Muscle layer of colon (tissue), 2 donors: ENCODE data around the gene MXRA7.
"Not testable (repeated sequence)": the region's sequence is repeated elsewhere in the genome, so short reads cannot be mapped to it uniquely, and the experiment has no call there.

Experiments used
- H3K27ac ChIP-seq: one replicate; pipeline ENCODE4 v1.7.0; 2013; ENCODE audit warnings: low read depth, mild to moderate bottlenecking, low read length, moderate library complexity
- H3K27me3 ChIP-seq, 2 donors: one replicate each; pipeline ENCODE4 v1.7.0; 2013; ENCODE audit warnings: low read length in 2 of 2, mild to moderate bottlenecking in 2 of 2; ENCODE audit not compliant: insufficient read depth in 2 of 2, control insufficient read depth in 1 of 2
- H3K36me3 ChIP-seq: one replicate; pipeline ENCODE4 v1.7.0; 2013; ENCODE audit warnings: mild to moderate bottlenecking, low read length; ENCODE audit not compliant: insufficient read depth
- H3K4me1 ChIP-seq: one replicate; pipeline ENCODE4 v1.7.0; 2013; ENCODE audit warnings: mild to moderate bottlenecking, low read length; ENCODE audit not compliant: insufficient read depth
- H3K4me3 ChIP-seq, 2 donors: one replicate each; pipeline ENCODE4 v1.7.0; 2013; ENCODE audit warnings: low read length in 2 of 2, low read depth in 1 of 2, mild to moderate bottlenecking in 1 of 2, moderate library complexity in 1 of 2
- H3K9ac ChIP-seq: one replicate; pipeline ENCODE4 v1.7.0; 2013; ENCODE audit warnings: low read length
- H3K9me3 ChIP-seq: one replicate; pipeline ENCODE4 v1.7.0; 2013; ENCODE audit warnings: mild to moderate bottlenecking, low read length
- donor health status: abdominal sarcoma.
- donor health status: Adenocarcinoma of cecum.

The MXRA7 gene

GRCh38 chr17:76700270-76700616 lies 10.5 kb downstream of the MXRA7 start:
- Histone ChIP-seq H3K4me3 (peak overlapping the region; percentile 12 to 49), H3K9me3 (no peaks in the 10 kb centered on the region), H3K27ac (peak overlapping the region; percentile 92), H3K27me3 (no peaks in the 10 kb centered on the region), H3K36me3 (no peaks in the 10 kb centered on the region), H3K4me1 (peaks cover 82% of the 10 kb centered on the region), H3K9ac (peak overlapping the region; percentile 73)

GRCh38 chr17:76698466-76698977 lies 12.2 kb downstream of the MXRA7 start:
- H3K27me3 ChIP-seq, H3K9me3 ChIP-seq, H3K36me3 ChIP-seq, H3K4me3 ChIP-seq, H3K9ac ChIP-seq: not testable (repeated sequence)
- peaks cover 79% of the 10 kb centered on the region for H3K4me1 ChIP-seq
- peak overlapping the region; percentile 92 for H3K27ac ChIP-seq

DNA sequence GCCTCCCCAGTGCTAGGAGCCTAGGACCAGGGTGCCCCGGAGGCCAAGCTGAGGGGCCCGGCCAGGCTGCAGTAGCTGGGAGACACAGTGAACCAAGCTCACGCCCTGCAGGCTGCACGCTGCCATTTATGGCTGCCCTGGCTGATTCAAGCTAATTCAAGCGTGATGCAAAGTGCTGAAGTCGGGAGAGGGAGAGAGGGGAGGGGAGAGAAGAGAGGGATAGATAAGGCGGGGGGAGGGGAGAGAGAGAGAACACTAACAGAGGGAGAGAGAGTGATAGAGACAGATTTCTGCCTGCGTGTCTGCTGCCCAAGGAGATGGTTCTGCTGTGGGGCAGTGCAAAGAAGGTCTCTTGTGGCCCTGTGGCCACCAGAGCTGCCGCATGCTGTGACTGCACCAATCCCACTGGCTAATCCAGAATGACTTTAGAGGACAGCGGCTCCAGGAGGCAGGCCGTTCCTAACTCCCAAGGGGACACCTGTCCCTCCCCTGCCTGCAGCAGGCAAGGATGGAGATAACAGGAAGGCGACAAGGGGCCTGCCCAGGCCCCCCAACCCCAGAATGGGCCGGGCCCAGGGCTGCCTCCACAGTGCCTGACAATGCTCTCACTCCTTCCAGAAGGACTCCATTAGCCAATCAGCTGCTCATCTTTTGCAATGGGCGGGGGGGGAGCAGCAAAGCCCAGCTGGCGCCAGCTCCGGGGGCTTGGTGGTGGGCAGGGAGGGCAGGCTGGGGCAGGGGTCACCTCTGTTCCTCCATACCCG lies 12.9 kb downstream of the MXRA7 start:
- Histone ChIP-seq H3K27ac (peak overlapping the region; percentile 89), H3K9me3 (no peaks in the 10 kb centered on the region)

DNA sequence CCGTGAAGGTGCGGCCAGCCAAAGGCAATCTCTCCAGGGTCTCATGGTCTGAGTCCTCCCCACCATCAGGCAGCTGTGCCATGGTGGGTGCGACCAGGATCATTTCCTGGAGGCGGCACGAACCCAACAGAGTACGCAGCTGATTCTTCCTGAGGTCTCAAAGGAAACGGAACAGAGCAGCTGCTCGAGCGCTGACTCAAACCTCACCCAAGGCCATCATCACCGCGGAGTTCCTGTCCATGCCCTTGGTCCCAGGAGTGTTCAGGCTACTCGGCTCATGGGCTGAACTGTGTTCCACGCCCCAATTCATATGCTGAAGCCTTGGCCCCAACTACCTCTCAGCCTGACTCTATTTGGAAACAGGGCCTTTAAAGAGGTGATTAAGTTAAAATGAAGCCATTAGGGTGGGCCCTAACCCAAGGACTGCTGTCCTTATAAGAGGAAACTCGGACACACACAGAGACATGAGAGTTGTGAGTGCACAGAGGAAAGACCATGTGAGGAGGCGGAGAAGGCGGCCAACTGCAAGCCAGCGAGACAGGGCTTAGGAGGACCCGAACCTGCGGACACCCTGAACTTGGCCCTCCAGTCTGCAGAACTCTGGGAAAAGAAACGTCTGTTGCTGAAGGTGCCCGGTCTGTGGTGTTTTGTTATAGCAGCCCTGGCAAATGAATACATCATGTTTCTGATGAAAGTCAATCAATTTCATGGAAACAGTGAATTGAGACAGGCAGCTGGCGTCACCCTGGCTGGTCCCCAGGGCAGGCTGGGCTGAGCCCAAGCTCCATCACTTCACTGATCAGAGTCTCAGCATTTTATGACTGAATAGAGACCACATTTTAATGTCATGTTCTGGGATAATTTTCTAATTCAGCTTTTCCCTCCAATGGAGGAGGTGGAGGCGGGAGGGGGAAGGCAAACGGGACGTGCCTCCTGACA lies 13.7 kb downstream of the MXRA7 start:
- H3K4me1 ChIP-seq = peaks cover 72% of the 10 kb centered on the region
- no peak overlapping the region for H3K9ac ChIP-seq
- no peaks in the 10 kb centered on the region for H3K27me3 ChIP-seq
- H3K9me3 ChIP-seq = no peaks in the 10 kb centered on the region
- H3K36me3 ChIP-seq = no peaks in the 10 kb centered on the region
- H3K4me3 ChIP-seq = peak overlapping the region in 1 of 2 donors; percentile 27
- H3K27ac ChIP-seq = peak overlapping the region; percentile 89

More for the DNA sequence above, 12.9 kb downstream of the MXRA7 start:
- Histone ChIP-seq H3K4me1 (peaks cover 75% of the 10 kb centered on the region), H3K4me3 (peak overlapping the region in 1 of 2 donors; percentile 27), H3K27me3 (no peaks in the 10 kb centered on the region), H3K36me3 (no peaks in the 10 kb centered on the region), H3K9ac (no peak overlapping the region)

DNA sequence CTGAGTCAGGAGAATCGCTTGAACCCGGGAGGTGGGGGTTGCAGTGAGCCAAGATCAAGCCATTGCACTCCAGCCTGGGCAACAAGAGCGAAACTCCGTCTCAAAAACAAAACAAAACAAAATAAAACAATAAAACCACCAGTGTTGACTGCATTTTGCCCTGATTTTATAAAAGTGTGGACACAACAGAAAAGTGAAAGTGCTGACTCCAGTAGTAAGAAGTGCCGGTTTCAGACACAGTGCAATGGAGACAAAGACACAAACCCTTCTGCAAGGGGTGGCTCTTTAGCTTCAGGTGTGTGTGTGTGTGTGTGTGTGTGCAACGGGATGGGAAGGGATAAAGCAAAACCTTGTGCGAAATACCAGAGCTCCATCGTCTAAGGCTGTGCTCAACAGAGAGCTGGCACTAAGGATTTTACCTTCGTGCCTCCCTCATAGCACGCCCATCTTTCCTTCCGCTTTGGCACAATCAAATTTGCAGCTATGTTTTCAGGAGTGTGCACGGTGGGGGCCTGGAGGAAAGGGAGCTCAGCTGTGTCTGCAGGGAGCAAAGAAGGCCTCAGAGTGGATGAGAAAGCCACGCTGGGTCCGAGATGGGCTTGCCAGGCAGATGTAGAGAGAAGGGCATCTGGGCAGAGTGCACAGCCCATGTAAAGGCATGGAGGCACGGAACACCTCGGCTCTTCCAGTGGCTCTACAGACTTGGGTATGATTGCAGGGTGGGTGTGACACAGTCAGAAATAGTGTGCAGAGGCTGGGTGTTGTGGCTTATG lies 15.5 kb downstream of the MXRA7 start:
- Histone ChIP-seq H3K9ac (no peak overlapping the region), H3K36me3 (no peaks in the 10 kb centered on the region), H3K27me3 (no peaks in the 10 kb centered on the region), H3K27ac (peak overlapping the region; percentile 83), H3K4me3 (peak overlapping the region in 1 of 2 donors; percentile 10), H3K9me3 (no peaks in the 10 kb centered on the region), H3K4me1 (peaks cover 70% of the 10 kb centered on the region)

GRCh38 chr17:76691379-76692191 lies 19.2 kb downstream of the MXRA7 start:
- Histone ChIP-seq H3K9ac (no peak overlapping the region), H3K4me1 (peaks cover 65% of the 10 kb centered on the region), H3K36me3 (no peaks in the 10 kb centered on the region), H3K27me3 (no peaks in the 10 kb centered on the region), H3K27ac (peak overlapping the region; percentile 29), H3K4me3 (no peak overlapping the region), H3K9me3 (no peaks in the 10 kb centered on the region)

- Histone ChIP-seq H3K4me1 (peaks cover 69% of the 10 kb centered on the region), H3K27me3 (no peaks in the 10 kb centered on the region), H3K9me3 (no peaks in the 10 kb centered on the region), H3K36me3 (peaks cover 3% of the 10 kb centered on the region), H3K9ac (no peak overlapping the region), H3K4me3 (no peak overlapping the region), H3K27ac (no peak overlapping the region)
These were observed 20.0 kb downstream of the MXRA7 start for GRCh38 chr17:76690596-76691280.

GRCh38 chr17:76689859-76690258 lies 20.9 kb downstream of the MXRA7 start:
- H3K9me3 ChIP-seq = no peaks in the 10 kb centered on the region
- peaks cover 8% of the 10 kb centered on the region for H3K36me3 ChIP-seq
- H3K9ac ChIP-seq = no peak overlapping the region
- H3K27me3 ChIP-seq = no peaks in the 10 kb centered on the region
- no peak overlapping the region for H3K27ac ChIP-seq
- peaks cover 69% of the 10 kb centered on the region for H3K4me1 ChIP-seq
- no peak overlapping the region for H3K4me3 ChIP-seq

GRCh38 chr17:76688165-76688622 lies 22.6 kb downstream of the MXRA7 start:
- H3K4me3 ChIP-seq = peak overlapping the region in 1 of 2 donors; percentile 26
- peak overlapping the region; percentile 22 for H3K9ac ChIP-seq
- H3K36me3 ChIP-seq = peaks cover 15% of the 10 kb centered on the region
- H3K4me1 ChIP-seq = peaks cover 80% of the 10 kb centered on the region
- peak overlapping the region; percentile 96 for H3K27ac ChIP-seq
- no peaks in the 10 kb centered on the region for H3K27me3 ChIP-seq
- H3K9me3 ChIP-seq = no peaks in the 10 kb centered on the region
